SU-DHL-6 (cell line): ENCODE measurements around the gene PLA2G4E.

ENCODE experiments used
- H2AFZ ChIP-seq: fragments of 200-600 bp; sonication (generic); 2 replicates; pipeline ENCODE4 v1.6.1; 2014; ENCODE audit warnings: low read depth, mild to moderate bottlenecking, moderate library complexity, mixed read lengths, antibody characterized with exemption, low read length; ENCODE audit not compliant: severe bottlenecking
- H3F3A ChIP-seq: fragments of 200-600 bp; shearing (Covaris generic); 2 replicates; pipeline ENCODE4 v1.6.0; 2016; ENCODE audit warnings: antibody characterized with exemption, mild to moderate bottlenecking; ENCODE audit not compliant: insufficient read depth
- H3K27ac ChIP-seq: fragments of 200-600 bp; sonication (generic); 2 replicates; pipeline ENCODE4 v1.5.1; 2016; ENCODE audit warnings: low read depth, mild to moderate bottlenecking, low read length, moderate library complexity, mixed read lengths
- H3K27me3 ChIP-seq: fragments of 200-600 bp; sonication (generic), shearing (Covaris generic); 2 replicates; pipeline ENCODE4 v1.6.0; 2014; ENCODE audit warnings: mild to moderate bottlenecking, low read length
- H3K36me3 ChIP-seq: fragments of 200-600 bp; sonication (generic); 2 replicates; pipeline ENCODE4 v1.6.1; 2014; ENCODE audit warnings: mild to moderate bottlenecking, low read length, mixed read lengths
- H3K4me2 ChIP-seq: fragments of 300-600, 200-600 bp; shearing (Covaris generic), sonication (generic); 2 replicates; pipeline ENCODE4 v1.6.0; 2014; ENCODE audit warnings: low read length, low read depth, mild to moderate bottlenecking; ENCODE audit not compliant: poor library complexity, severe bottlenecking
- H3K4me3 ChIP-seq: fragments of 200-600 bp; sonication (generic); 2 replicates; pipeline ENCODE4 v1.5.1; 2014; ENCODE audit warnings: antibody characterized with exemption, low read length, mild to moderate bottlenecking, mixed read lengths; ENCODE audit not compliant: insufficient read depth, poor library complexity, severe bottlenecking
- H3K79me2 ChIP-seq: fragments of 200-600 bp; sonication (generic); 2 replicates; pipeline ENCODE4 v1.6.1; 2014; ENCODE audit warnings: mild to moderate bottlenecking, low read length, moderate library complexity; ENCODE audit not compliant: insufficient read depth
- H3K9ac ChIP-seq: fragments of 200-600 bp; sonication (generic); 2 replicates; pipeline ENCODE4 v1.7.0; 2014; ENCODE audit warnings: mild to moderate bottlenecking, low read length
- H3K9me2 ChIP-seq: fragments of 200-600 bp; sonication (generic); replicated peaks from 2 replicates; pipeline ENCODE4 v1.6.1; 2014; ENCODE audit warnings: low read length; ENCODE audit not compliant: insufficient read depth
- H3K9me3 ChIP-seq: fragments of 200-600 bp; sonication (generic); 2 replicates; pipeline ENCODE4 v1.6.1; 2014; ENCODE audit warnings: low read length, mixed read lengths; ENCODE audit not compliant: insufficient read depth
- H4K20me1 ChIP-seq: fragments of 200-600 bp; sonication (generic); 2 replicates; pipeline ENCODE4 v1.6.1; 2014; ENCODE audit warnings: low read depth, mild to moderate bottlenecking, antibody characterized with exemption, low read length, moderate library complexity, mixed read lengths
- EZH2phosphoT487 ChIP-seq: fragments of 200-600 bp; sonication (generic), shearing (Covaris generic); conservative IDR thresholded peaks from 2 replicates; pipeline ENCODE4 v1.6.1; 2018; ENCODE audit warnings: mild to moderate bottlenecking, antibody characterized with exemption, low read length, moderate library complexity, mixed read lengths
- TF ChIP-seq, protein P1 (sequence below): fragments of 200-600 bp; sonication (generic); IDR thresholded peaks from one replicate; pipeline ENCODE4 v1.5.1; 2017; ENCODE audit warnings: antibody characterized with exemption, mild to moderate bottlenecking, low read length, moderate library complexity; ENCODE audit not compliant: insufficient read depth, poor library complexity, severe bottlenecking

PLA2G4E gene

DNA sequence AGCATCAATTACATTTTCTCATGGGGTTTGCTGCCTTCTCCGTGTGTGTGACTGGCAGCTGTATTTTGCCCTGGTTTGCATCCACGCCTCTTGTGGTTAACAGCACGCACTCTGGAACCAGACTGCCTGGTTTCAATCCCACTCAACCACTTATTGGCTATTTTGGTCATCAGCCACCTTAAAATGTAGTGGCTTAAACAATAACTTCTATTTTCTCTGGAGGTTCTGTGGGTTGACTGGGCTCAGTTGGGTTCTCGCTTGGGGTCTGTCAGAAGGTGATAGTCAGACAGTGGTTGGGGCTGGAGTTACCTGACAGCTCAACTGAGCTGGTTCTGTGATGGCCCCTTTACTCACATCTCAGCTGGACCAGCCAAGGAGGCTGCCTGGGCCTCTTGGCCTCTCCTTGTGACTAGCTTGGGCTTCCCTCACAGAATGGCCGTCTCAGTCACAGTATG, 85.2 kb downstream of the PLA2G4E start:
- TF ChIP-seq, protein P1, sequence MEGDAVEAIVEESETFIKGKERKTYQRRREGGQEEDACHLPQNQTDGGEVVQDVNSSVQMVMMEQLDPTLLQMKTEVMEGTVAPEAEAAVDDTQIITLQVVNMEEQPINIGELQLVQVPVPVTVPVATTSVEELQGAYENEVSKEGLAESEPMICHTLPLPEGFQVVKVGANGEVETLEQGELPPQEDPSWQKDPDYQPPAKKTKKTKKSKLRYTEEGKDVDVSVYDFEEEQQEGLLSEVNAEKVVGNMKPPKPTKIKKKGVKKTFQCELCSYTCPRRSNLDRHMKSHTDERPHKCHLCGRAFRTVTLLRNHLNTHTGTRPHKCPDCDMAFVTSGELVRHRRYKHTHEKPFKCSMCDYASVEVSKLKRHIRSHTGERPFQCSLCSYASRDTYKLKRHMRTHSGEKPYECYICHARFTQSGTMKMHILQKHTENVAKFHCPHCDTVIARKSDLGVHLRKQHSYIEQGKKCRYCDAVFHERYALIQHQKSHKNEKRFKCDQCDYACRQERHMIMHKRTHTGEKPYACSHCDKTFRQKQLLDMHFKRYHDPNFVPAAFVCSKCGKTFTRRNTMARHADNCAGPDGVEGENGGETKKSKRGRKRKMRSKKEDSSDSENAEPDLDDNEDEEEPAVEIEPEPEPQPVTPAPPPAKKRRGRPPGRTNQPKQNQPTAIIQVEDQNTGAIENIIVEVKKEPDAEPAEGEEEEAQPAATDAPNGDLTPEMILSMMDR: no peak
- TF ChIP-seq EZH2phosphoT487: no peak
- Histone ChIP-seq H3K9ac (no peak overlapping the region), H3K9me2 (no peaks in the 10 kb centered on the region), H4K20me1 (no peaks in the 10 kb centered on the region), H3K4me3 (no peak overlapping the region), H3K79me2 (no peaks in the 10 kb centered on the region), H3K27ac (no peak overlapping the region), H3F3A (no peaks in the 10 kb centered on the region), H3K36me3 (no peaks in the 10 kb centered on the region), H3K9me3 (no peaks in the 10 kb centered on the region), H2AFZ (no peak overlapping the region), H3K4me2 (no peak overlapping the region), H3K27me3 (no peaks in the 10 kb centered on the region)

DNA sequence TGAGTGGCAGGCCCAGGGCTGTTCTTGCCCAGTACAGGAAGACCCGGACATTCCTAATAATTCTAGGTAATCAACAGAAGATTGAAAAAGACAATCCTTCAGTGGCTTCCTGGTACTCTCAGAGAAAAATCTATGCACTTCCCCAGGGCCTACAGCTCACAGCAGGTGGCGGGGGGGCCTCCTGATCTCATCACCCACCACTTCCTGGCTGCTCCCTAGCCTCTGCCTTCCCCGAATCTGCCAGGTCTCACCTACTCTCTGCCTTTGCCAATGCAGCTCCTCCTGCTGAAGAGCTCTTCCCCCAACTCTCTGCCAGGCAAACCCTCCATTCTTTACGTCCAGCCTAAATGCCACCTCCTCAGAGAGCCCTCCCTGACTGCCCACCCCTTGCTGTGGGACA, 86.0 kb downstream of the PLA2G4E start:
- H3K9ac ChIP-seq: no peak overlapping the region
- no peaks in the 10 kb centered on the region for H3F3A ChIP-seq
- H3K9me2 ChIP-seq: no peaks in the 10 kb centered on the region
- TF ChIP-seq, protein P1: no peak
- no peak for TF ChIP-seq EZH2phosphoT487
- no peak overlapping the region for H3K27ac ChIP-seq
- H3K36me3 ChIP-seq: no peaks in the 10 kb centered on the region
- no peak overlapping the region for H3K4me2 ChIP-seq
- H3K27me3 ChIP-seq: no peaks in the 10 kb centered on the region
- H4K20me1 ChIP-seq: no peaks in the 10 kb centered on the region
- H2AFZ ChIP-seq: no peak overlapping the region
- no peaks in the 10 kb centered on the region for H3K9me3 ChIP-seq
- H3K79me2 ChIP-seq: no peaks in the 10 kb centered on the region
- no peak overlapping the region for H3K4me3 ChIP-seq

- H3K9me3 ChIP-seq: no peaks in the 10 kb centered on the region
- H2AFZ ChIP-seq: no peak overlapping the region
- H3K9ac ChIP-seq: no peak overlapping the region
- TF ChIP-seq, protein P1: no peak
- TF ChIP-seq EZH2phosphoT487: no peak
- H3K27ac ChIP-seq: no peak overlapping the region
- H3K4me3 ChIP-seq: no peak overlapping the region
- no peaks in the 10 kb centered on the region for H3K27me3 ChIP-seq
- H3K4me2 ChIP-seq: no peak overlapping the region
- H3F3A ChIP-seq: no peaks in the 10 kb centered on the region
- no peaks in the 10 kb centered on the region for H3K36me3 ChIP-seq
- no peaks in the 10 kb centered on the region for H4K20me1 ChIP-seq
- H3K9me2 ChIP-seq: no peaks in the 10 kb centered on the region
- no peaks in the 10 kb centered on the region for H3K79me2 ChIP-seq
Observed at GRCh38 chr15:41933771-41934170, 87.1 kb downstream of the PLA2G4E start.
